GM10248 (cell line): ENCODE results near the gene APOM.

Source experiments
- CTCF ChIA-PET: fragments of 300-600 bp; sonication (Branson Sonifier 250); formaldehyde crosslinking; extraction: SDS; loops from one replicate; lab custom pipeline; 2021; ENCODE audit warnings: antibody characterized with exemption; lab: Yijun Ruan, JAX
- POLR2A ChIA-PET: fragments of 350-650 bp; sonication (Branson Sonifier 250); formaldehyde crosslinking; extraction: SDS; loops from one replicate; lab custom pipeline; 2020; ENCODE audit warnings: antibody characterized with exemption; lab: Yijun Ruan, JAX
- DNase-seq: peaks from one replicate; pipeline ENCODE4 v3.0.0; 2012; ENCODE audit errors: extremely low spot score
- TF ChIP-seq, protein P1 (sequence below): IDR thresholded peaks from 2 replicates; pipeline ENCODE4 v1.5.1; 2012; ENCODE audit warnings: mild to moderate bottlenecking, low read depth; ENCODE audit errors: extremely low read depth, missing control alignments, control extremely low read depth

The APOM gene

DNA sequence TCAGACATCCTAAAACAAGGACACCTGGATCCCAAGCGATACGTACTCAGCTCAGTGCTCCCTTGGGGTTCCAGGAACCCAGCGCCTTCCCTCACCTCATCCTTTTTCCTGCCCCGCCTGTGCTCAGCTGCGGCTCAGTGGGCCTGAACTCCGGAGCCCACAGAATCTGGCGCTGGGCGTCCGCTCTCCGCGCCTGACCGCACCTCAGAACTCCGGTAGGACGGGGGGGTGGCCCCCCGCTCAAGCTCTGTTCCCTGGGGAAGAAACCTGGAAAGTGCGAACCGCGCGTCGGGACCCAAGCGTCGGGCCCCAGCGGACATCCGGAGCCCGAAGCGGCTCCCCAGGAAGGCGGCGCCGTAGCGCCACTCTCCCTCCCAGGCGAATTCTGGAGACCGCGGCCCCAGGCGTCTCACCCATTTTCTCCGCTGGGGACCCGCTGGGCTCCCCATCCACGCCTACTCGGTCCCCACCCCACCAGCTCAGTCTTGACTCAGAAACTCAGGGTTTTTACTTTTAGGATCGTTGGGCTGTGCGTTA lies 25.5 kb downstream of the APOM start:
- TF ChIP-seq, protein P1, sequence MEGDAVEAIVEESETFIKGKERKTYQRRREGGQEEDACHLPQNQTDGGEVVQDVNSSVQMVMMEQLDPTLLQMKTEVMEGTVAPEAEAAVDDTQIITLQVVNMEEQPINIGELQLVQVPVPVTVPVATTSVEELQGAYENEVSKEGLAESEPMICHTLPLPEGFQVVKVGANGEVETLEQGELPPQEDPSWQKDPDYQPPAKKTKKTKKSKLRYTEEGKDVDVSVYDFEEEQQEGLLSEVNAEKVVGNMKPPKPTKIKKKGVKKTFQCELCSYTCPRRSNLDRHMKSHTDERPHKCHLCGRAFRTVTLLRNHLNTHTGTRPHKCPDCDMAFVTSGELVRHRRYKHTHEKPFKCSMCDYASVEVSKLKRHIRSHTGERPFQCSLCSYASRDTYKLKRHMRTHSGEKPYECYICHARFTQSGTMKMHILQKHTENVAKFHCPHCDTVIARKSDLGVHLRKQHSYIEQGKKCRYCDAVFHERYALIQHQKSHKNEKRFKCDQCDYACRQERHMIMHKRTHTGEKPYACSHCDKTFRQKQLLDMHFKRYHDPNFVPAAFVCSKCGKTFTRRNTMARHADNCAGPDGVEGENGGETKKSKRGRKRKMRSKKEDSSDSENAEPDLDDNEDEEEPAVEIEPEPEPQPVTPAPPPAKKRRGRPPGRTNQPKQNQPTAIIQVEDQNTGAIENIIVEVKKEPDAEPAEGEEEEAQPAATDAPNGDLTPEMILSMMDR, result peak; percentile 13
- peak; percentile 75 for DNase-seq
- ChIA-PET POLR2A (interaction anchor here (0.6 kb wide), 1 partner anchor 11 kb away, joined by 3 read pairs; no protein-coding TSS in a partner anchor), CTCF (interaction anchor here (0.6 to 2.4 kb wide), 15 partner anchors 9 to 289 kb away, joined by 3 to 20 read pairs (median 4); partner anchors contain the start of genes ABHD16A, CSNK2B, HSPA1A and HSPA1L)

DNA sequence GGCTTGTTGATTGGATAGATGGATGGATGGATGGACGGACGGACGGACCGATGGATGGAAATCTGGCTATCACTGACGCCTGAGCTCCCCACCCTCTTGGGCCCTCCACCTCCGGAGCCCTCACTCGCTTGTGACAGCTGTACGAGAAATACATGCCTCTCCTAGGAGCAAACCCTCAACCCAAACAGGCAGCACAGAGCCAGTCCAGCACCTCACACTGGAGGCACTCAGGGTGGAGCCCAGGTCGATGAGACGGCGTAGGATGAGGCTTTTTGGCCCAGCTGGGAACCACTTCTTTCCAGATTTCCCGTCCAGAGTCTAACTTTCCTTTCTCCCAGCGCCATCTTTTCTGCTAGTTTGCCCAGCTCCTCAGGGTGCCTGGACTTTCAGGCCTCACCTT lies 27.9 kb downstream of the APOM start:
- POLR2A ChIA-PET, result no interaction called here
- CTCF ChIA-PET, result interaction anchor here (0.8 to 1.6 kb wide), 4 partner anchors 10 to 20 kb away, joined by 3 to 6 read pairs (median 4); partner anchors contain the start of genes ABHD16A and LY6G5B

DNA sequence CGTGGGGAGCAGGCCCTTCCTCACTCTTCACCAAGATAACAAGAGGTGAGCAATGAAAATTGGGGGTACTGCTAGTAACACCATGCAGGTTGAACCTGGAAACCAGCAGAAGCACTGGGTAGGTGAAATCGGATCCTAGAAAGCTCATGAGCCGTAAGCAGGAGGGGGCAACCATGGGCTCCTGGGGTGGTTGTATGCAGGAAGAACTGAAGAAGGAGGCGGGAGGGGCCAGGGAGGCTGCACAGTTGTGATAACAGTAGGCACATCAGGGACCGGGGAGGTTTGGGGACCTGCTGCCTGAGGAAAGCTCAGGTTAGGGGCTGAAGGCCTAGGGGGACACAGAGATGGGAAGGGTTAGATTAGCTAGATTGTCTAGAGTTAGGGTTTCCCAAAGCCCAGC lies 30.8 kb downstream of the APOM start:
- DNase-seq, result no peak
- TF ChIP-seq, protein P1, result no peak
- ChIA-PET POLR2A (no interaction called here), CTCF (interaction anchor here (0.7 to 0.9 kb wide), 2 partner anchors 83 to 109 kb away, joined by 3 read pairs; partner anchors contain the start of gene VARS1)

More for the DNA sequence above, 27.9 kb downstream of the APOM start:
- no peak for DNase-seq
- TF ChIP-seq, protein P1, result no peak

DNA sequence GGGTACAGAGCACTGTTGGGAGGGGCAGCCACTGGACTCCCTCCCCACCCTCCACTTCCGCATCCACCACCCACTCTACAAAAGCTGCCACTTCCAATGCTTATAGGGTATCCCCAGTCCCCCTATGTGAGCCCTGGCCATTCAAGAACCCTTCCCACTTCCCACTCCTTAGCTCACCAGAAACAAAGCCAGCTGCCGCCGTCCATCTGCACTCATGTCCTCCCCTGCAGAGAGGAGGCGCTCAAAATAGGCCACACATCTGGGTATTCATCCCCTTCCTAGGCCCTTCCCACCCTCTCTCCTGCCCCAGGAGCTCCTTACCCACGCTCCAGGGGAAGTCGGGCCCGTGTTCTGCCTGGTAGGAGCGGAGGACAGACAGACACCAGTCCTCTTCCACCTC lies 31.6 kb downstream of the APOM start:
- TF ChIP-seq, protein P1, result no peak
- CTCF ChIA-PET, result interaction anchor here (1.1 to 1.4 kb wide), 2 partner anchors 9 to 265 kb away, joined by 4 read pairs; no protein-coding TSS in a partner anchor
- POLR2A ChIA-PET, result no interaction called here
- no peak for DNase-seq

DNA sequence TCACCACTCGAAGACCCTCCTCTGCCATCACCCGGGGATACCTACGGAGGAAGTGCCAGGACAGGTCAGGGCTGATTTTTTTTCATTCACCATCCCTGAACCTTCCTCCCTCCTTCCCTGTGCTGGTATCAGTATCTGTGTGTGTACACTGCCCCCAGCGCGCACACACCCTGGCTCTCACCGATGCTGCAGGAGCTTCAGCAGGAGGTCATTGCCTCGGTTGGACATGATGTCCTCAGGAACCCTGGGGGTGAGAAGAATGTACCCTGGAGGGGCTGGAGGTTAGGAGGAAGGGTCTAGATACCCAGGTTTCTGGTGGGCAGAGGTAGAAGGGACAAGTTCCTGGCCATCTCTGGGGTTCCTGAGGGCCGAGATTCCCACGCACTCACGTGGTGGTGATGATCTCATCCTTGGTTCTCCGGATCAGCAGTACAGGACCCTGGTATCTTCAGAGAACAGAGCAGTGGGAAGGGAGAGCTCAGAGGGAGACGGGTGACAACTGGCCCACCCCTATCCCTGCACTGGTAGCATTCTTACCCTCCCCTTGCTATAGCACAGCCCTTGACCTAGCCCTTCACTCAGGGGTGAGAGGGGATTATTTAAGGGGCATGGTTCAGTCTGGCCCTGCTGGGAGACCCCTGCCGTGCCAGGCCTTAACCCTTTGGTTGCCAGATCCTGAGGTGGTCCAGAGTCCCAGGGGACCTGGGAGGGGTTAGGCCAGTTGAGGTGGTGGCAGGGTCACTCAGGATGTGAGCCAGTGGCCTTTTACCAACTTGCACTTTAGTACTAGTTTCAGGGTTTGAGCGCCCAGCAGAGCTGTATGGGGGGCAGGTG lies 32.4 kb downstream of the APOM start:
- POLR2A ChIA-PET, result no interaction called here
- TF ChIP-seq, protein P1, result no peak
- CTCF ChIA-PET, result interaction anchor here (1.1 to 5.9 kb wide), 3 partner anchors 8 to 264 kb away, joined by 4 to 20 read pairs (median 4); partner anchors contain the start of gene LY6G5C
- no peak for DNase-seq
